NB4 (cell line): ENCODE measurements around the gene BRINP1.

Experiments
- TF ChIP-seq, protein P1 (sequence below): IDR thresholded peaks from one replicate; pipeline ENCODE4 v1.5.1; 2012; ENCODE audit warnings: low read depth, low read length
- TF ChIP-seq, protein P2 (sequence below): IDR thresholded peaks from 2 replicates; pipeline ENCODE4 v1.6.1; 2011; ENCODE audit warnings: low read depth, low read length

DNA sequence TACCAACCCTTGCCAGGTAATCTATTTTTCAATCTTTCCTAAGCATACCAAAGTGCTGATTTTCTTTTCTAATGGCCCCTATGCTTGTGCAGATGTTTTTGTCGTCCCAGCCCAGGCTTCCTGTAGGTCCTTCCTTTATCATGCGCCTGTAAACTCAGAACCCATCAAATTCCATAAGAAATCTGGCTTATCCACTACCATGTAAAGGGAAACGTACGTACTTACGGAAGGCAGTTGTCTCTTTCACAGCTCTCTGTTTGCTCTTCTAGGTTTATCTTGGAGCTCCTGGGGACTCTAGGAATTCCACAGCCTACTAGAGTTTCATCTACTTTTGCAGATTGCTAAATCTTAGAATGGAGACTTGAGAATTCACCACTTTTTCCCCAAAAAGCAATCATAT, 9.0 kb downstream of the BRINP1 start:
- TF ChIP-seq, protein P1, sequence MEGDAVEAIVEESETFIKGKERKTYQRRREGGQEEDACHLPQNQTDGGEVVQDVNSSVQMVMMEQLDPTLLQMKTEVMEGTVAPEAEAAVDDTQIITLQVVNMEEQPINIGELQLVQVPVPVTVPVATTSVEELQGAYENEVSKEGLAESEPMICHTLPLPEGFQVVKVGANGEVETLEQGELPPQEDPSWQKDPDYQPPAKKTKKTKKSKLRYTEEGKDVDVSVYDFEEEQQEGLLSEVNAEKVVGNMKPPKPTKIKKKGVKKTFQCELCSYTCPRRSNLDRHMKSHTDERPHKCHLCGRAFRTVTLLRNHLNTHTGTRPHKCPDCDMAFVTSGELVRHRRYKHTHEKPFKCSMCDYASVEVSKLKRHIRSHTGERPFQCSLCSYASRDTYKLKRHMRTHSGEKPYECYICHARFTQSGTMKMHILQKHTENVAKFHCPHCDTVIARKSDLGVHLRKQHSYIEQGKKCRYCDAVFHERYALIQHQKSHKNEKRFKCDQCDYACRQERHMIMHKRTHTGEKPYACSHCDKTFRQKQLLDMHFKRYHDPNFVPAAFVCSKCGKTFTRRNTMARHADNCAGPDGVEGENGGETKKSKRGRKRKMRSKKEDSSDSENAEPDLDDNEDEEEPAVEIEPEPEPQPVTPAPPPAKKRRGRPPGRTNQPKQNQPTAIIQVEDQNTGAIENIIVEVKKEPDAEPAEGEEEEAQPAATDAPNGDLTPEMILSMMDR = no peak
- TF ChIP-seq, protein P2, sequence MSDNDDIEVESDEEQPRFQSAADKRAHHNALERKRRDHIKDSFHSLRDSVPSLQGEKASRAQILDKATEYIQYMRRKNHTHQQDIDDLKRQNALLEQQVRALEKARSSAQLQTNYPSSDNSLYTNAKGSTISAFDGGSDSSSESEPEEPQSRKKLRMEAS = no peak
